ENCODE results near the gene XYLT2. TPM values are rescaled to one million over a fixed set of nuclear protein-coding genes. Genes with fewer than 3 reads are reported as not detected.

XYLT2 gene
- total and polyA plus RNA-seq, 2 of the 8 experiments (the other 6 are each of a cell fraction or from before 2014, with no cell fraction given) = 28.0 to 29.9 TPM

DNA sequence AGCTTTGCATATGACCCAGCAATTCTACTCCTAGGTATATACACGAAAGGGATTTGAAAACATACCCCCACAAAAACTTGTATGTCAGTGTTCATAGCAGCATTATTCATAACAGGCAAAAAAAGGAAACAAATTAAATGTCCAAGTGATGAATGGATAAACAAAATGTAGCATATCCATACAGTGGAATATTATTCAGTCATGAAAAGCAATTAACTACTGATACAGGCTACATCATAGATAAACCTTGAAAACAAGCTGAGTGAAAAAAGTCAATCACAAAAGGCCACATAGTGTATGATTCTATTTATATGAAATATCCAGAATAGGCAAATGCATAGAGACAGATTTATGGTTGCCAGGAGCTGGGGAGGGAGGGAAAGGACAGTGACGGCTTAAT is 27.8 kb downstream of the XYLT2 start:
- H3K9ac ChIP-seq (replicated peaks in 1 of 4; ENCODE audit: extremely low read depth in 1 of 4, low read depth in 3 of 4, low read length in 3 of 4) = peak overlapping the region in 2 of 4 experiments; percentile 95 to 96; a peak in 3 of 7 replicates
- no peak for TF ChIP-seq CBX8 (IDR thresholded peaks at IDR 0.05; ENCODE audit: borderline replicate concordance, low read depth, low read length)
- no peak for TF ChIP-seq SAP30 (IDR thresholded peaks at IDR 0.05; ENCODE audit: insufficient read depth, insufficient replicate concordance, low read length)
- TF ChIP-seq CREB1 (IDR thresholded peaks at IDR 0.05) = no peak
- no peak for TF ChIP-seq RXRA (IDR thresholded peaks at IDR 0.05; ENCODE audit: insufficient read depth, low read depth, low read length)
- no peak for TF ChIP-seq SIRT6 (IDR thresholded peaks at IDR 0.05; ENCODE audit: low read length)
- TF ChIP-seq EZH2 (IDR thresholded peaks at IDR 0.05; ENCODE audit: low read depth, low read length, severe bottlenecking) = no peak
- TF ChIP-seq KDM1A (IDR thresholded peaks at IDR 0.05; ENCODE audit: borderline replicate concordance, low read length) = no peak
- TF ChIP-seq CBX5 (IDR thresholded peaks at IDR 0.05; ENCODE audit: low read depth, low read length) = no peak
- TF ChIP-seq RAD21 (IDR thresholded peaks at IDR 0.05 in 1 of 2, conservative IDR thresholded peaks at IDR 0.05 in 1 of 2; ENCODE audit: low read depth in 2 of 2, low read length in 2 of 2) = no peak
- TF ChIP-seq BACH1 (IDR thresholded peaks at IDR 0.05; ENCODE audit: low read length) = no peak
- TF ChIP-seq, protein P1, sequence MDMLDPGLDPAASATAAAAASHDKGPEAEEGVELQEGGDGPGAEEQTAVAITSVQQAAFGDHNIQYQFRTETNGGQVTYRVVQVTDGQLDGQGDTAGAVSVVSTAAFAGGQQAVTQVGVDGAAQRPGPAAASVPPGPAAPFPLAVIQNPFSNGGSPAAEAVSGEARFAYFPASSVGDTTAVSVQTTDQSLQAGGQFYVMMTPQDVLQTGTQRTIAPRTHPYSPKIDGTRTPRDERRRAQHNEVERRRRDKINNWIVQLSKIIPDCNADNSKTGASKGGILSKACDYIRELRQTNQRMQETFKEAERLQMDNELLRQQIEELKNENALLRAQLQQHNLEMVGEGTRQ (IDR thresholded peaks at IDR 0.05; ENCODE audit: low read length) = no peak
- TF ChIP-seq POU5F1 (IDR thresholded peaks at IDR 0.05; ENCODE audit: low read depth, low read length) = no peak

More for the DNA sequence above, 27.8 kb downstream of the XYLT2 start:
- no peak overlapping the region for H3K4ac ChIP-seq (replicated peaks; ENCODE audit: insufficient read length, low read depth, low read length)
- H3K79me2 ChIP-seq (ENCODE audit: control insufficient read depth in 1 of 2, insufficient read depth in 2 of 2, low read length in 2 of 2) = peaks cover 0 to 17% of the 10 kb centered on the region in 2 experiments; a peak in 2 of 4 replicates
- no peak overlapping the region for H2BK12ac ChIP-seq (ENCODE audit: low read depth, low read length)
- no peak overlapping the region for H2BK120ac ChIP-seq (replicated peaks; ENCODE audit: low read depth, low read length)
- peaks cover 4% of the 10 kb centered on the region; the same call in 1 of the 2 replicates for H3K23me2 ChIP-seq (ENCODE audit: low read depth, low read length)
- no peak overlapping the region for H3K56ac ChIP-seq (replicated peaks; ENCODE audit: insufficient read length, low read depth, low read length)
- H2BK5ac ChIP-seq (ENCODE audit: low read depth, low read length) = no peak overlapping the region
- no peak overlapping the region for H3K27ac ChIP-seq (ENCODE audit: low read depth, low read length)
- H2AK5ac ChIP-seq (ENCODE audit: low read depth, low read length) = no peak overlapping the region
- H2BK15ac ChIP-seq (ENCODE audit: low read length) = no peak overlapping the region
- no peak overlapping the region for H3K23ac ChIP-seq (ENCODE audit: insufficient read length)
- peak overlapping the region; percentile 61 to 79 for H3K4me2 ChIP-seq (ENCODE audit: insufficient read depth in 1 of 2, low read depth in 2 of 2, low read length in 2 of 2)
- peaks cover 7 to 21% (median 14%) of the 10 kb centered on the region in 4 experiments; a peak in 7 of 8 replicates for H3K36me3 ChIP-seq (ENCODE audit: control insufficient read depth in 2 of 4, insufficient read depth in 4 of 4, low read length in 3 of 4)
- POLR2A ChIA-PET (ENCODE audit: partially characterized antibody) = interaction anchor here (0.6 to 27.4 kb wide), 4 partner anchors 6 to 66 kb away, joined by 3 to 313 read pairs (median 158); partner anchors contain the start of genes EME1, LRRC59 and MRPL27
- no peak overlapping the region for H2AFZ ChIP-seq (ENCODE audit: low read length)
- FAIRE-seq = no peak
- no peaks in the 10 kb centered on the region for H3K9me3 ChIP-seq (ENCODE audit: insufficient read depth in 2 of 2, low read depth in 1 of 2, low read length in 1 of 2)
- no peak overlapping the region for H3K14ac ChIP-seq (ENCODE audit: insufficient read length)
- DNase-seq (ENCODE audit: low read depth in 1 of 2, low spot score in 2 of 2) = no peak
- WGBS, 2 experiments (ENCODE audit: extremely low coverage in 1 of 2, insufficient coverage in 1 of 2, insufficient read length in 1 of 2, insufficient replicate concordance in 2 of 2, low coverage in 1 of 2, low lambda C conversion rate in 2 of 2, missing lambda C conversion rate in 1 of 2) = 74% methylated on average over 2 of the region's 2 CpGs; no CpG with 5 or more reads in 1 of the 2 experiments
- no peaks in the 10 kb centered on the region for H3K27me3 ChIP-seq (replicated peaks in 1 of 4; ENCODE audit: control insufficient read depth in 3 of 4, extremely low read depth in 1 of 4, insufficient read depth in 3 of 4, low read length in 3 of 4)
- H3K18ac ChIP-seq (ENCODE audit: extremely low read depth, low read length) = no peak overlapping the region
- no peak overlapping the region for H4K8ac ChIP-seq (ENCODE audit: extremely low read depth, insufficient read depth, low read length)
- peak overlapping the region; percentile 86 to 97 (median 92); a peak in 6 of 8 replicates for H3K4me3 ChIP-seq (ENCODE audit: extremely low read depth in 1 of 4, insufficient read depth in 2 of 4, low read depth in 3 of 4, low read length in 4 of 4)
- no peaks in the 10 kb centered on the region; the same call in 1 of the 2 replicates for H3K79me1 ChIP-seq (ENCODE audit: low read depth, low read length)
- no peak overlapping the region for H2BK20ac ChIP-seq (ENCODE audit: low read length)
- CTCF ChIA-PET (ENCODE audit: partially characterized antibody) = interaction anchor here (1.0 to 3.3 kb wide), 4 partner anchors 12 to 164 kb away, joined by 3 to 15 read pairs (median 9); partner anchors contain the start of gene LRRC59
- H4K5ac ChIP-seq (ENCODE audit: insufficient read length, low read depth, low read length) = no peak overlapping the region
- peaks cover 0 to 4% of the 10 kb centered on the region in 2 experiments for H4K20me1 ChIP-seq (replicated peaks in 1 of 2; ENCODE audit: control insufficient read depth in 1 of 2, insufficient read depth in 2 of 2, low read length in 2 of 2)
- H4K91ac ChIP-seq (replicated peaks; ENCODE audit: insufficient read length, low read length) = no peak overlapping the region
- peaks cover 0 to 9% (median under 1%) of the 10 kb centered on the region in 4 experiments; a peak in 2 of 7 replicates for H3K4me1 ChIP-seq (replicated peaks in 1 of 4; ENCODE audit: control insufficient read depth in 3 of 4, insufficient read depth in 4 of 4, low read length in 3 of 4)
